Ovary (tissue), 3 donors: ENCODE measurements around the gene CCDC141.

Experiments used
- POLR2A ChIP-seq: fragments of 450-650 bp; IDR thresholded peaks from one replicate; pipeline ENCODE4 v1.6.1; 2017; ENCODE audit warnings: antibody characterized with exemption, mild to moderate bottlenecking, moderate library complexity
- TF ChIP-seq, protein P1 (sequence below), 3 donors: fragments of 450-650 bp in 2 of 3; fragments of 200-600 bp in 1 of 3; IDR thresholded peaks; one replicate each; pipeline versions ENCODE4 v1.5.1 to v1.8.0; 2016 to 2022; ENCODE audit warnings: antibody characterized with exemption in 3 of 3, mild to moderate bottlenecking in 1 of 3
- donor health status: DM: no; HTN: no; CAD: no.

DNA sequence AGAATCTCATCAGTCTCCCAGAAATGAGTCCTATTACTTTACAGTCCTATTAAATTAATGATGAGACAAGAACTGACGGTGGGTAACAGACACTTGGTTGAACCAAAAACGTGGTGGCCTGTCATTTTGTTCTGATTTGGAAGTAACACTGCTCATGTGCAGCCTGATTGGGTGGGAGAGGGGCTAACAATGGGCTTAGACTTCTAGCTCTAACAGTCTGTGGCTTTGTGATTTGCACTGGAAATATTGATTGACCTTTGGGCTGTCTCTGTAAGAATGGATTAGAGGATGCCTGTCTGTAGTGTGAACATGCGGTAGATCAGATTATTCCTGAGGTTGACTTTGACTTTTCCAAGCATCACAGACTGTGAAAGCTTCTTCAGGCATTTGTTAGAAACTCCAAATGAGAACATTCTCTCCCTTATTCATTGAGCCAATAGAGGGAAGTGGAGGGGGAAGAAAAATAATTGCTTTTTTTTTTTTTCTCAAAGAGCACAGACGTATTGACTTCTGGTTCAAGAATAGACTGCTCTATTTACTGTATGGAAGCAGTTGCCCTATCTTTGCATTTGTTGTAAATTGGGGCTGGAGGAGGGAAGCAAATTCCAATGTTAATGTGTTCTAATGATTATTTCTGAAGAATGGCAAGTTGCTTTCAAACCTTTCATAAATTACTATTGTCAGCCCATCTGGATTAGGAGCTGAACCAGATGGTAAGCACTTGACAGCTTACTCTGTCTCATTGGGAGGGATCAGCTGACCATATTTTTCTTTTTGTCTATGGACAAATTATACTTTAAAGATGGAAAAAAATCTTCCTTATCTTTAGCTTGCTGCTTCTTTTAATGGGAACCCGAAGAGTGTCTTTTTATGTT is 156.9 kb downstream of the CCDC141 start:
- no peak for TF ChIP-seq POLR2A
- TF ChIP-seq, protein P1, sequence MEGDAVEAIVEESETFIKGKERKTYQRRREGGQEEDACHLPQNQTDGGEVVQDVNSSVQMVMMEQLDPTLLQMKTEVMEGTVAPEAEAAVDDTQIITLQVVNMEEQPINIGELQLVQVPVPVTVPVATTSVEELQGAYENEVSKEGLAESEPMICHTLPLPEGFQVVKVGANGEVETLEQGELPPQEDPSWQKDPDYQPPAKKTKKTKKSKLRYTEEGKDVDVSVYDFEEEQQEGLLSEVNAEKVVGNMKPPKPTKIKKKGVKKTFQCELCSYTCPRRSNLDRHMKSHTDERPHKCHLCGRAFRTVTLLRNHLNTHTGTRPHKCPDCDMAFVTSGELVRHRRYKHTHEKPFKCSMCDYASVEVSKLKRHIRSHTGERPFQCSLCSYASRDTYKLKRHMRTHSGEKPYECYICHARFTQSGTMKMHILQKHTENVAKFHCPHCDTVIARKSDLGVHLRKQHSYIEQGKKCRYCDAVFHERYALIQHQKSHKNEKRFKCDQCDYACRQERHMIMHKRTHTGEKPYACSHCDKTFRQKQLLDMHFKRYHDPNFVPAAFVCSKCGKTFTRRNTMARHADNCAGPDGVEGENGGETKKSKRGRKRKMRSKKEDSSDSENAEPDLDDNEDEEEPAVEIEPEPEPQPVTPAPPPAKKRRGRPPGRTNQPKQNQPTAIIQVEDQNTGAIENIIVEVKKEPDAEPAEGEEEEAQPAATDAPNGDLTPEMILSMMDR (IDR thresholded peaks at IDR 0.05) = no peak
